Measurements from ENCODE around the gene METAP2. TPM values are rescaled to one million over a fixed set of nuclear protein-coding genes. Genes with fewer than 3 reads are reported as not detected.

METAP2 gene
- total and polyA plus RNA-seq, 2 experiments from 2014 or later, result 111 to 159 TPM

GRCh38 chr12:95487024-95487423 is 13.1 kb downstream of the METAP2 start:
- H3K4me3 ChIP-seq, result no peak overlapping the region
- no peaks in the 10 kb centered on the region for H3F3A ChIP-seq (replicated peaks; ENCODE audit: low read depth)
- Mint-ChIP-seq H3K4me3 (no peak overlapping the region), H3K4me1 (no peaks in the 10 kb centered on the region), H3K9me3 (no peaks in the 10 kb centered on the region), H3K27me3 (ENCODE audit: insufficient read depth, low read depth, poor library complexity) (no peaks in the 10 kb centered on the region), H3K36me3 (ENCODE audit: low read depth) (peaks cover 64% of the 10 kb centered on the region), H3K27ac (no peak overlapping the region)
- DNase-seq (ENCODE audit: low spot score), result no peak
- H3K27ac ChIP-seq (ENCODE audit: low read depth), result no peak overlapping the region
- H3K79me2 ChIP-seq (replicated peaks; ENCODE audit: insufficient read depth), result peaks cover 65% of the 10 kb centered on the region
- TF ChIP-seq REST (IDR thresholded peaks at IDR 0.05; ENCODE audit: unreplicated experiment) (no peak), STAT1 (IDR thresholded peaks at IDR 0.05; ENCODE audit: unreplicated experiment) (no peak), JUNB (IDR thresholded peaks at IDR 0.05; ENCODE audit: unreplicated experiment) (no peak), EZH2phosphoT487 (IDR thresholded peaks at IDR 0.05; ENCODE audit: unreplicated experiment) (no peak), ZNF114 (CRISPR knock-in tag; IDR thresholded peaks at IDR 0.05) (no peak), ZNF462 (CRISPR knock-in tag; IDR thresholded peaks at IDR 0.05) (no peak), EZH2 (IDR thresholded peaks at IDR 0.05; ENCODE audit: low read depth, unreplicated experiment) (no peak)
- no peak overlapping the region for H2AFZ ChIP-seq
- peaks cover 22% of the 10 kb centered on the region; the same call in 1 of the 2 replicates for H3K36me3 ChIP-seq (ENCODE audit: insufficient read depth)
- no peaks in the 10 kb centered on the region for H3K27me3 ChIP-seq (ENCODE audit: insufficient read depth)
- ATAC-seq, result no peak
- no peaks in the 10 kb centered on the region for H3K9me2 ChIP-seq (ENCODE audit: insufficient read depth)
- no peak overlapping the region for H3K4me2 ChIP-seq
- no peaks in the 10 kb centered on the region for H3K4me1 ChIP-seq (ENCODE audit: insufficient read depth)
- H4K20me1 ChIP-seq (replicated peaks; ENCODE audit: insufficient read depth), result peaks cover 20% of the 10 kb centered on the region

All from GM23338 (cell line).